ENCODE data around the gene CDC42EP5. TPM values are rescaled to one million over a fixed set of nuclear protein-coding genes. Genes with fewer than 3 reads are reported as not detected.

CDC42EP5 gene
- total and polyA plus RNA-seq, 3 donors from 2014 or later: 7.8 to 11.9 (median 10.2) TPM

GRCh38 chr19:54485851-54486250, 12.8 kb upstream of the CDC42EP5 start:
- no peaks in the 10 kb centered on the region for H3K9me3 ChIP-seq
- no peak for DNase-seq
- no peak overlapping the region for H3K4me3 ChIP-seq
- WGBS, 2 donors: 68 to 75% methylated on average over 5 of the region's 5 CpGs
- H3K36me3 ChIP-seq (ENCODE audit: low read depth, missing control alignments): no peaks in the 10 kb centered on the region
- no peaks in the 10 kb centered on the region for H3K27me3 ChIP-seq
- no peaks in the 10 kb centered on the region for H3K4me1 ChIP-seq
- TF ChIP-seq CTCF (IDR thresholded peaks at IDR 0.05) (no peak), POLR2A (IDR thresholded peaks at IDR 0.05) (no peak)
- intact Hi-C loops (cut with DNase I; ENCODE audit: low total_unique reads): no loop called here
- H3K27ac ChIP-seq: no peak overlapping the region

- intact Hi-C loops (cut with DNase I; ENCODE audit: low total_unique reads): no loop called here
- Histone ChIP-seq H3K27ac (no peak overlapping the region), H3K27me3 (no peaks in the 10 kb centered on the region), H3K36me3 (ENCODE audit: low read depth, missing control alignments) (no peaks in the 10 kb centered on the region), H3K4me1 (no peaks in the 10 kb centered on the region), H3K4me3 (no peak overlapping the region), H3K9me3 (no peaks in the 10 kb centered on the region)
- WGBS, 2 donors: 82 to 84% methylated on average over 10 of the region's 10 CpGs
- TF ChIP-seq POLR2A (IDR thresholded peaks at IDR 0.05) (no peak), CTCF (IDR thresholded peaks at IDR 0.05) (no peak)
- DNase-seq: no peak
Measured at GRCh38 chr19:54484451-54484850, 11.4 kb upstream of the CDC42EP5 start.

- H3K9me3 ChIP-seq: no peaks in the 10 kb centered on the region
- TF ChIP-seq POLR2A (IDR thresholded peaks at IDR 0.05) (no peak), CTCF (IDR thresholded peaks at IDR 0.05) (no peak)
- H3K27ac ChIP-seq: no peak overlapping the region
- no peak for DNase-seq
- no peaks in the 10 kb centered on the region for H3K4me1 ChIP-seq
- intact Hi-C loops (cut with DNase I; ENCODE audit: low total_unique reads): no loop called here
- no peaks in the 10 kb centered on the region for H3K36me3 ChIP-seq (ENCODE audit: low read depth, missing control alignments)
- WGBS, 2 donors: 84 to 87% methylated on average over 3 of the region's 3 CpGs
- H3K27me3 ChIP-seq: no peaks in the 10 kb centered on the region
- H3K4me3 ChIP-seq: no peak overlapping the region
Measured at GRCh38 chr19:54482889-54483288, 9.8 kb upstream of the CDC42EP5 start.

- intact Hi-C loops (cut with DNase I; ENCODE audit: low total_unique reads): no loop called here
- TF ChIP-seq POLR2A (IDR thresholded peaks at IDR 0.05) (no peak), CTCF (IDR thresholded peaks at IDR 0.05) (peak in 2 of 3 experiments; percentile 34 to 40)
- Histone ChIP-seq H3K4me1 (no peaks in the 10 kb centered on the region), H3K27ac (no peak overlapping the region), H3K27me3 (no peaks in the 10 kb centered on the region), H3K9me3 (no peaks in the 10 kb centered on the region), H3K36me3 (ENCODE audit: low read depth, missing control alignments) (no peaks in the 10 kb centered on the region), H3K4me3 (no peak overlapping the region)
- 7 to 8% methylated on average over 16 of the region's 16 CpGs for WGBS, 2 donors
- peak; percentile 40 for DNase-seq
Measured at GRCh38 chr19:54481326-54481930, 8.3 kb upstream of the CDC42EP5 start.

- no peak for DNase-seq
- Histone ChIP-seq H3K27ac (no peak overlapping the region), H3K9me3 (no peaks in the 10 kb centered on the region), H3K4me3 (no peak overlapping the region), H3K27me3 (no peaks in the 10 kb centered on the region), H3K4me1 (no peaks in the 10 kb centered on the region), H3K36me3 (ENCODE audit: low read depth, missing control alignments) (no peaks in the 10 kb centered on the region)
- TF ChIP-seq POLR2A (IDR thresholded peaks at IDR 0.05): no peak
- TF ChIP-seq CTCF (IDR thresholded peaks at IDR 0.05): no peak
- WGBS, 2 donors: 70 to 76% methylated on average over 2 of the region's 2 CpGs
- intact Hi-C loops (cut with DNase I; ENCODE audit: low total_unique reads): no loop called here
Measured at GRCh38 chr19:54480051-54480450, 7.0 kb upstream of the CDC42EP5 start.
